Mesendoderm (in vitro differentiated cells): Measurements from ENCODE around the gene DDOST.

Experiments
- DNase-seq: peaks from one replicate; pipeline ENCODE4 v3.0.0; 2013
- H2AK5ac ChIP-seq: 2 replicates; pipeline ENCODE4 v1.6.1; 2013; ENCODE audit warnings: low read length, inconsistent platforms
- H2BK120ac ChIP-seq: 2 replicates; pipeline ENCODE4 v1.6.1; 2013; ENCODE audit warnings: low read depth, mild to moderate bottlenecking, low read length, moderate library complexity, mixed read lengths
- H2BK15ac ChIP-seq: replicated peaks from 2 replicates; pipeline ENCODE4 v1.6.1; 2013; ENCODE audit warnings: low read depth, mild to moderate bottlenecking, moderate library complexity
- H2BK5ac ChIP-seq: 2 replicates; pipeline ENCODE4 v1.6.1; 2013; ENCODE audit warnings: low read length, inconsistent platforms
- H3K18ac ChIP-seq: 2 replicates; pipeline ENCODE4 v1.6.1; 2013; ENCODE audit warnings: mild to moderate bottlenecking, low read length, mixed read lengths
- H3K23ac ChIP-seq: one replicate; pipeline ENCODE4 v1.6.1; 2013; ENCODE audit warnings: low read length
- H3K27ac ChIP-seq: 2 replicates; pipeline ENCODE4 v1.5.1; 2013; ENCODE audit warnings: low read depth, mild to moderate bottlenecking, inconsistent platforms, low read length, moderate library complexity
- H3K27me3 ChIP-seq: 2 replicates; pipeline ENCODE4 v1.6.1; 2013; ENCODE audit warnings: low read length, control low read depth, mild to moderate bottlenecking, inconsistent platforms; ENCODE audit not compliant: insufficient read depth, poor library complexity
- H3K36me3 ChIP-seq: 2 replicates; pipeline ENCODE4 v1.6.1; 2013; ENCODE audit warnings: low read length, inconsistent platforms; ENCODE audit not compliant: control insufficient read depth, insufficient read depth
- H3K4ac ChIP-seq: one replicate; pipeline ENCODE4 v1.6.1; 2013; ENCODE audit warnings: low read depth, mild to moderate bottlenecking, low read length, moderate library complexity
- H3K4me1 ChIP-seq: 2 replicates; pipeline ENCODE4 v1.6.1; 2013; ENCODE audit warnings: low read depth, low read length, inconsistent platforms; ENCODE audit not compliant: control insufficient read depth
- H3K4me2 ChIP-seq: 2 replicates; pipeline ENCODE4 v1.6.1; 2013; ENCODE audit warnings: low read length
- H3K4me3 ChIP-seq: 2 replicates; pipeline ENCODE4 v1.5.1; 2013; ENCODE audit warnings: mild to moderate bottlenecking, low read length
- H3K56ac ChIP-seq: one replicate; pipeline ENCODE4 v1.6.1; 2013; ENCODE audit warnings: low read length
- H3K79me1 ChIP-seq: 2 replicates; pipeline ENCODE4 v1.6.1; 2013; ENCODE audit warnings: low read length, inconsistent platforms
- H3K79me2 ChIP-seq: 2 replicates; pipeline ENCODE4 v1.6.1; 2013; ENCODE audit warnings: mild to moderate bottlenecking, low read length; ENCODE audit not compliant: control insufficient read depth, insufficient read depth
- H3K9ac ChIP-seq: 2 replicates; pipeline ENCODE4 v1.6.1; 2013; ENCODE audit warnings: low read length, inconsistent platforms
- H4K5ac ChIP-seq: one replicate; pipeline ENCODE4 v1.6.1; 2013; ENCODE audit warnings: low read length
- H4K8ac ChIP-seq: one replicate; pipeline ENCODE4 v1.6.1; 2013; ENCODE audit warnings: low read depth, mild to moderate bottlenecking, control low read depth, low read length, moderate library complexity
- WGBS: extraction: QIAGEN DNeasy Blood & Tissue Kit; methylation state at CpG from one replicate; pipeline ENCODE4 v1.1.7; 2013; ENCODE audit warnings: low lambda C conversion rate, missing lambda C conversion rate; ENCODE audit not compliant: insufficient coverage; ENCODE audit errors: extremely low coverage; 5-methylcytosine and 5-hydroxymethylcytosine counted together

Gene DDOST

DNA sequence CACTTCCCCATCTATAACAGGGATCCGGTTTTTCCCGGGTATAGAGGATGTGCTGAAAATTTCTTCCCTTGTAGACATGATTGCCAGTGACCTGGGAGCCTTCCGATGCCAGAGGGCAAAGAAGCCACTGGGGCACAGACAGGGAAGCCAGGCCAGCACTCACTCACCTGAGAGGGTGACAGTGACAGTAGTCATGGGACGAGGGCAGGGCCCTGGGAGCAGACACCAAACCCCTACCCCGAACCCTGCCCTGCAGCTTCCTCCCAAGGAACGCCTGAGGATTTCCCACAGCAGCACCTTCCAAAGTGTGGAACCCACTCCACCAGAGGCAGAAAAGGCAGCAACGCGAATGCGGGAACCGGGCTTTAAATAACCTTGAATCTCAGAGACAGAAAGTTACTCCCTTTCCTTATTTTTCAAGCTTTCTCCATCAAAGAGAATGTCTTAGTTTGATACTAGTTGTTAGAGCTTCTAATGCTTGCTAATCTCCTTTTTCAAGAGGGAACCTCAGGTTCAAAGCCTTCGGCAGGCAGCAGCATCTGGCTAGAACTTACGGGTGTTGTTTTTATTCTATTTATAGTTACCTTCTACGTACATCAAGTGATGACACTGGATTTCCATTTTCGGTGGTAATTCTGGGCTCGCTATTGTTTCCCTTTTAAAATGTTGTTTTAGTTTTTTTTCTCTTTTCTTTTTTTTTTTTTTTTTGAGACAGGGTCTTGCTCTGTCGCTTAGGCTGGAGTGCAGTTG, 2.8 kb downstream of the DDOST start:
- Histone ChIP-seq H3K18ac (no peak overlapping the region), H4K8ac (no peak overlapping the region), H2AK5ac (no peak overlapping the region), H3K4me3 (no peak overlapping the region), H3K27ac (no peak overlapping the region), H2BK120ac (no peak overlapping the region), H3K23ac (no peak overlapping the region), H3K4ac (no peak overlapping the region), H3K36me3 (peaks cover 24% of the 10 kb centered on the region), H4K5ac (no peak overlapping the region), H2BK15ac (no peak overlapping the region), H3K79me1 (peaks cover 27% of the 10 kb centered on the region), H3K4me1 (peaks cover 6% of the 10 kb centered on the region), H3K79me2 (peaks cover 35% of the 10 kb centered on the region), H3K56ac (no peak overlapping the region), H3K4me2 (no peak overlapping the region), H3K27me3 (no peaks in the 10 kb centered on the region), H2BK5ac (no peak overlapping the region), H3K9ac (no peak overlapping the region)
- DNase-seq = no peak
- no CpG with 5 or more reads among the region's 16 CpGs for WGBS

DNA sequence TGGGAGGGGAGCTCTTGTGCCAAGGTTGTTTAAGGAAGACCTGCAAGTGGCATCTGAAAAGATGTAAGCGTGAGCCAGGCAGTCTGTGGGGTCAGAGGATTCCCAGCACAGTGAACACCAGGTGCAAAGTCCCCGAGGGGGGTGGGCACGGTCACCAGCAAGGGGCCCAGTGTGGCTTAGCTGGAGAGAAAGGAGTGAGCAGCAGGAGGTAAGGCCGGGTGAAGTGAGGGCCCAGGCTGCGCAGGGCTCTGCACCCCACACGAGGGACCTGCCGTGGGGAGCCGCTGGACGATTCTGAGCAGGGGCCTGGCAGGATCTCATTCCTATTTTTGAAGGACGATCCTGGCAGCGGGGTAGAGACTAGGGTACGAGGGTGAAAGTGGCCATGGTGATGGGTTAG, 4.1 kb downstream of the DDOST start:
- no CpG with 5 or more reads among the region's 12 CpGs for WGBS
- peaks cover 27% of the 10 kb centered on the region for H3K36me3 ChIP-seq

DNA sequence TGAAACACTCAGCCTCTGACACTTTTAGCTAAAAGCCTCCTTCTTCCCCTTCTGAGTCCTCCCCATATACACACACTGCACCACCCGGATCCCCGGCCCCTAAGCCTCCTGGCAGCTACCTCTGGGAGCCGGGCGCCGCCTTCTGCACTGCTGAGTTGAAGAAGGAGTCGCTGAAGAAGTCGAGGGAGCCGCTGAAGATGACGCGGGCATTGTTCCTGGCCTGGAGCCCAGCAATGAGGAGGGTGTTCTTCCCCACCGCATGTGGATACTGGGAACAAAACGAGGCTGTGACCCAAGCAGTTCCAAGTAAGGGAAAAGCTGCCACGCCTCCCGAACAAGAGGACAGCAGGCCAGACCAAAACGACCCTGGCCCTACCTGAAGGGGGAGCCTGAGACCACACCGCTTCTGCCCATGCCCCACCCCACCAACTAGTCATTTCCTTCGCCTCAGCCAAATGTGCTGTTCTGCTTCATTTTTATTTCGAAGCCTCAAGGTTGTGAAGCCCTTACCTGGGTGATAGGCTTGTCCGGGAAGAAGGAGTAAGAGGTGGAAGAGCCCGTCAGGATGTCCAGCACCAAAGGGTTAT, 7.0 kb downstream of the DDOST start:
- H3K4ac ChIP-seq = no peak overlapping the region
- WGBS = no CpG with 5 or more reads among the region's 20 CpGs
- H3K4me3 ChIP-seq = no peak overlapping the region
- no peak overlapping the region for H2BK5ac ChIP-seq
- H3K4me1 ChIP-seq = no peaks in the 10 kb centered on the region
- H3K9ac ChIP-seq = no peak overlapping the region
- peaks cover 29% of the 10 kb centered on the region for H3K36me3 ChIP-seq
- peaks cover 15% of the 10 kb centered on the region for H3K79me1 ChIP-seq
- peak; percentile 40 for DNase-seq
- no peak overlapping the region for H2BK120ac ChIP-seq
- no peak overlapping the region for H3K23ac ChIP-seq
- H4K8ac ChIP-seq = no peak overlapping the region
- H3K27me3 ChIP-seq = no peaks in the 10 kb centered on the region
- H3K56ac ChIP-seq = no peak overlapping the region
- H2BK15ac ChIP-seq = no peak overlapping the region
- H3K18ac ChIP-seq = no peak overlapping the region
- H4K5ac ChIP-seq = no peak overlapping the region
- no peak overlapping the region for H3K27ac ChIP-seq
- no peak overlapping the region for H2AK5ac ChIP-seq
- no peak overlapping the region for H3K4me2 ChIP-seq
- H3K79me2 ChIP-seq = peaks cover 16% of the 10 kb centered on the region

More for the DNA sequence above, 4.1 kb downstream of the DDOST start:
- H4K5ac ChIP-seq = no peak overlapping the region
- no peak overlapping the region for H3K56ac ChIP-seq
- H3K23ac ChIP-seq = no peak overlapping the region
- H2BK15ac ChIP-seq = no peak overlapping the region
- H3K4me3 ChIP-seq = no peak overlapping the region
- no peak for DNase-seq
- peaks cover 27% of the 10 kb centered on the region for H3K79me1 ChIP-seq
- H2BK120ac ChIP-seq = no peak overlapping the region
- peaks cover 6% of the 10 kb centered on the region for H3K4me1 ChIP-seq
- H3K18ac ChIP-seq = no peak overlapping the region
- no peak overlapping the region for H2AK5ac ChIP-seq
- H3K27ac ChIP-seq = no peak overlapping the region
- H3K27me3 ChIP-seq = no peaks in the 10 kb centered on the region
- no peak overlapping the region for H3K4me2 ChIP-seq
- H2BK5ac ChIP-seq = no peak overlapping the region
- no peak overlapping the region for H3K9ac ChIP-seq
- H3K4ac ChIP-seq = no peak overlapping the region
- H3K79me2 ChIP-seq = peaks cover 35% of the 10 kb centered on the region
- H4K8ac ChIP-seq = no peak overlapping the region

DNA sequence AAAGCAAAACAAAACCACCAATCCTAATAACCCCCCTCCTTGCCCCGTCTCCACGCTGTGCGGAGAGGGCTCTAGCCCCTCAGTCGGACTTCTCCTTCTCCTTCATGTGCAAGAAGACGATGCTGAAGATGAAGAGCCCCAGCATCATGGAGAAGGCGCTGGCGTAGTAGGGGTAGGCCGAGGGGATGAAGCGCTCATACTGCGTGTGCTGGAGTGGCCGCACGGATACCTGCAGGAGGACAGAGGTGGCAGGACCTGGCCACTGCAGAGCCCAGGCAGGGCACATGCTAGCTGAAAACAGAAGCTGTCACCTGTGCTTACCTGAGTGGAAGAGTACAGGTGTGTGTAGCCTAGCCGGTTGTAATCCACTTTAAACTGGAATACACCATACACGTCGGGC, 8.9 kb downstream of the DDOST start:
- Histone ChIP-seq H3K79me1 (peaks cover 9% of the 10 kb centered on the region), H3K79me2 (peaks cover 3% of the 10 kb centered on the region), H3K56ac (no peak overlapping the region), H2BK15ac (no peak overlapping the region), H4K5ac (no peak overlapping the region), H2BK5ac (no peak overlapping the region), H3K9ac (no peak overlapping the region), H3K27ac (no peak overlapping the region), H3K18ac (no peak overlapping the region), H3K4me2 (no peak overlapping the region), H2BK120ac (no peak overlapping the region), H2AK5ac (no peak overlapping the region), H3K4ac (no peak overlapping the region), H4K8ac (no peak overlapping the region), H3K36me3 (peaks cover 25% of the 10 kb centered on the region), H3K23ac (no peak overlapping the region), H3K27me3 (no peaks in the 10 kb centered on the region), H3K4me1 (no peaks in the 10 kb centered on the region), H3K4me3 (no peak overlapping the region)
- WGBS = no CpG with 5 or more reads among the region's 15 CpGs
- DNase-seq = no peak

DNA sequence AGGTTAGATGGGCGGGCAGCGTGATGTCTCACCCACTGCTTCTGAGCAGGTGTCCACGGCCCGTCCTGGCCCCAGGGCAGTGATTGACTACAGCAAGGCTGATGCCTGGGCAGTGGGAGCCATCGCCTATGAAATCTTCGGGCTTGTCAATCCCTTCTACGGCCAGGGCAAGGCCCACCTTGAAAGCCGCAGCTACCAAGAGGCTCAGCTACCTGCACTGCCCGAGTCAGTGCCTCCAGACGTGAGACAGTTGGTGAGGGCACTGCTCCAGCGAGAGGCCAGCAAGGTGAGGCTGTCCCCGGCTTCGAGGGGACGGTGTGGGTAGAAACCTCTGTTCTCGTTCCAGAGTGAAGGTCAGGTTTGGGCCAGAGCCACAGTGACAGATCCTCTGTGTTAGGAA, 12.2 kb downstream of the DDOST start:
- Histone ChIP-seq H3K79me2 (no peaks in the 10 kb centered on the region), H3K27ac (no peak overlapping the region), H2BK15ac (no peak overlapping the region), H2BK5ac (no peak overlapping the region), H4K8ac (no peak overlapping the region), H3K18ac (no peak overlapping the region), H3K36me3 (peaks cover 17% of the 10 kb centered on the region), H2AK5ac (no peak overlapping the region), H3K4me1 (no peaks in the 10 kb centered on the region), H3K56ac (no peak overlapping the region), H4K5ac (no peak overlapping the region), H3K27me3 (no peaks in the 10 kb centered on the region), H3K23ac (no peak overlapping the region), H3K4ac (no peak overlapping the region), H3K4me3 (no peak overlapping the region), H3K9ac (no peak overlapping the region), H3K79me1 (no peaks in the 10 kb centered on the region), H2BK120ac (no peak overlapping the region), H3K4me2 (no peak overlapping the region)
- WGBS = no CpG with 5 or more reads among the region's 15 CpGs
- DNase-seq = no peak
